MM.1S (cell line): ENCODE results near the gene CDX2.

Experiments
- DNase-seq: peaks from one replicate; pipeline ENCODE4 v3.0.0-alpha.2; 2015
- H2AFZ ChIP-seq: fragments of 300-600 bp; sonication (generic); 2 replicates; pipeline ENCODE4 v1.6.0; 2016; ENCODE audit warnings: antibody characterized with exemption, low read length
- H3F3A ChIP-seq: fragments of 300-600 bp; sonication (generic); 2 replicates; pipeline ENCODE4 v1.6.1; 2016; ENCODE audit warnings: mild to moderate bottlenecking, antibody characterized with exemption, low read length, moderate library complexity, mixed read lengths; ENCODE audit not compliant: insufficient read depth
- H3K27ac ChIP-seq: fragments of 300-600 bp; sonication (generic); 2 replicates; pipeline ENCODE4 v1.5.1; 2016; ENCODE audit warnings: mild to moderate bottlenecking, low read length
- H3K27me3 ChIP-seq: fragments of 300-600 bp; sonication (generic); replicated peaks from 2 replicates; pipeline ENCODE4 v1.6.0; 2016; ENCODE audit warnings: low read length; ENCODE audit not compliant: insufficient read depth
- H3K36me3 ChIP-seq: fragments of 300-600 bp; sonication (generic); replicated peaks from 2 replicates; pipeline ENCODE4 v1.6.1; 2016; ENCODE audit warnings: mild to moderate bottlenecking, low read length, mixed read lengths; ENCODE audit not compliant: insufficient read depth
- H3K4me1 ChIP-seq: fragments of 300-600 bp; sonication (generic); 2 replicates; pipeline ENCODE4 v1.6.1; 2016; ENCODE audit warnings: low read length, mixed read lengths
- H3K4me2 ChIP-seq: fragments of 300-600 bp; sonication (generic); 2 replicates; pipeline ENCODE4 v1.6.0; 2016; ENCODE audit warnings: low read depth, low read length
- H3K4me3 ChIP-seq: fragments of 300-600 bp; sonication (generic); 2 replicates; pipeline ENCODE4 v1.5.1; 2016; ENCODE audit warnings: low read length, mixed read lengths
- H3K79me2 ChIP-seq: fragments of 300-600 bp; sonication (generic); 2 replicates; pipeline ENCODE4 v1.6.1; 2016; ENCODE audit warnings: mixed run types, low read length, mixed read lengths
- H3K9ac ChIP-seq: fragments of 300-600 bp; sonication (generic); 2 replicates; pipeline ENCODE4 v1.6.1; 2016; ENCODE audit warnings: low read length, mixed read lengths
- H3K9me2 ChIP-seq: fragments of 300-600 bp; sonication (generic); replicated peaks from 2 replicates; pipeline ENCODE4 v1.6.1; 2016; ENCODE audit warnings: mild to moderate bottlenecking, low read length, mixed read lengths; ENCODE audit not compliant: insufficient read depth
- H3K9me3 ChIP-seq: fragments of 300-600 bp; sonication (generic); replicated peaks from 2 replicates; pipeline ENCODE4 v1.6.1; 2016; ENCODE audit warnings: mild to moderate bottlenecking, low read length, mixed read lengths; ENCODE audit not compliant: insufficient read depth
- H4K20me1 ChIP-seq: fragments of 300-600 bp; sonication (generic); 2 replicates; pipeline ENCODE4 v1.6.1; 2016; ENCODE audit warnings: mild to moderate bottlenecking, low read length, moderate library complexity, mixed read lengths; ENCODE audit not compliant: insufficient read depth
- EZH2 ChIP-seq: fragments of 300-600 bp; sonication (generic); optimal IDR thresholded peaks from 2 replicates; pipeline ENCODE3; 2017; ENCODE audit warnings: low read depth, mild to moderate bottlenecking, antibody characterized with exemption, low read length, mixed read lengths
- EZH2phosphoT487 ChIP-seq: fragments of 300-600 bp; sonication (generic); IDR thresholded peaks from 2 replicates; pipeline ENCODE4 v1.6.1; 2018; ENCODE audit warnings: antibody characterized with exemption, low read length
- TF ChIP-seq, protein P1 (sequence below): fragments of 300-600 bp; sonication (generic); IDR thresholded peaks from 2 replicates; pipeline ENCODE4 v1.5.1; 2016; ENCODE audit warnings: antibody characterized with exemption, low read length, mixed read lengths

Gene CDX2

GRCh38 chr13:27988520-27988919, 19.4 kb upstream of the CDX2 start, which contains the start of gene URAD:
TSS of gene URAD (minus strand) at chr13:27988693. CDS start at chr13:27988637, 56 bp downstream.
- no peak for DNase-seq
- no peaks in the 10 kb centered on the region for H3K9me3 ChIP-seq
- no peaks in the 10 kb centered on the region for H3K36me3 ChIP-seq
- no peaks in the 10 kb centered on the region for H3K27me3 ChIP-seq
- H3K4me3 ChIP-seq, result no peak within 1 kb of the TSS
- H2AFZ ChIP-seq, result no peak within 1 kb of the TSS
- no peaks in the 10 kb centered on the region for H3K9me2 ChIP-seq
- H3F3A ChIP-seq, result no peaks in the 10 kb centered on the region
- H3K4me1 ChIP-seq, result no peaks in the 10 kb centered on the region
- H4K20me1 ChIP-seq, result no peaks in the 10 kb centered on the region
- TF ChIP-seq EZH2phosphoT487, result no peak
- TF ChIP-seq, protein P1, sequence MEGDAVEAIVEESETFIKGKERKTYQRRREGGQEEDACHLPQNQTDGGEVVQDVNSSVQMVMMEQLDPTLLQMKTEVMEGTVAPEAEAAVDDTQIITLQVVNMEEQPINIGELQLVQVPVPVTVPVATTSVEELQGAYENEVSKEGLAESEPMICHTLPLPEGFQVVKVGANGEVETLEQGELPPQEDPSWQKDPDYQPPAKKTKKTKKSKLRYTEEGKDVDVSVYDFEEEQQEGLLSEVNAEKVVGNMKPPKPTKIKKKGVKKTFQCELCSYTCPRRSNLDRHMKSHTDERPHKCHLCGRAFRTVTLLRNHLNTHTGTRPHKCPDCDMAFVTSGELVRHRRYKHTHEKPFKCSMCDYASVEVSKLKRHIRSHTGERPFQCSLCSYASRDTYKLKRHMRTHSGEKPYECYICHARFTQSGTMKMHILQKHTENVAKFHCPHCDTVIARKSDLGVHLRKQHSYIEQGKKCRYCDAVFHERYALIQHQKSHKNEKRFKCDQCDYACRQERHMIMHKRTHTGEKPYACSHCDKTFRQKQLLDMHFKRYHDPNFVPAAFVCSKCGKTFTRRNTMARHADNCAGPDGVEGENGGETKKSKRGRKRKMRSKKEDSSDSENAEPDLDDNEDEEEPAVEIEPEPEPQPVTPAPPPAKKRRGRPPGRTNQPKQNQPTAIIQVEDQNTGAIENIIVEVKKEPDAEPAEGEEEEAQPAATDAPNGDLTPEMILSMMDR, result no peak
- H3K27ac ChIP-seq, result no peak within 1 kb of the TSS
- no peak within 1 kb of the TSS for H3K4me2 ChIP-seq
- no peak within 1 kb of the TSS for H3K9ac ChIP-seq
- no peaks in the 10 kb centered on the region for H3K79me2 ChIP-seq

- DNase-seq, result no peak
- H3K27me3 ChIP-seq, result no peaks in the 10 kb centered on the region
- no peaks in the 10 kb centered on the region for H3K9me2 ChIP-seq
- no peaks in the 10 kb centered on the region for H3K4me1 ChIP-seq
- H3K4me3 ChIP-seq, result no peak overlapping the region
- no peak overlapping the region for H3K27ac ChIP-seq
- no peaks in the 10 kb centered on the region for H3K36me3 ChIP-seq
- no peaks in the 10 kb centered on the region for H3K9me3 ChIP-seq
- TF ChIP-seq, protein P1, result no peak
- no peak for TF ChIP-seq EZH2phosphoT487
- TF ChIP-seq EZH2, result no peak
- no peak overlapping the region for H3K9ac ChIP-seq
- H3F3A ChIP-seq, result no peaks in the 10 kb centered on the region
- no peak overlapping the region for H2AFZ ChIP-seq
- H3K4me2 ChIP-seq, result no peak overlapping the region
- H4K20me1 ChIP-seq, result no peaks in the 10 kb centered on the region
- no peaks in the 10 kb centered on the region for H3K79me2 ChIP-seq
Measured at GRCh38 chr13:27985600-27985999, 16.5 kb upstream of the CDX2 start.

DNA sequence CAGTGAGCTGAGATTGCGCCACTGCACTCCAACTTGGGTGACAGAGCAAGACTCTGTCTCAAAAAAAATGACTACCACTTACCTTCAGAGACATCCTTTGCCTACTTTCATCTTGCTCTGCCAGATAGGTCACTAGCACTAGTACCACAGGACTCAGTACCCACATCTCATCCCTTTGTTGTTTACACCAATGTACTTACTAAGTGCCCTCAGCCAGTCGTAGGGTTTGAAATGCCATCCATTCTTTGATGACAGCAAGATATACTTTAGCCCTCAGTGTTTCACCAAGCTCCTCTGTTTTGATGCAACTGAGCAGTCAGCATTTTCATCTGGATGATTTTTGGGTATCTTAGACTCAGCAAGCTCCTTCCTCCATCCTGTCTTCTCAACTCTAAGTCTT, 13.2 kb upstream of the CDX2 start:
- TF ChIP-seq, protein P1, result no peak
- TF ChIP-seq EZH2 (no peak), EZH2phosphoT487 (no peak)
- Histone ChIP-seq H3K4me1 (no peaks in the 10 kb centered on the region), H4K20me1 (no peaks in the 10 kb centered on the region), H3K27ac (no peak overlapping the region), H3K4me3 (no peak overlapping the region), H3K4me2 (no peak overlapping the region), H3K79me2 (no peaks in the 10 kb centered on the region), H3K36me3 (no peaks in the 10 kb centered on the region), H3K9me3 (no peaks in the 10 kb centered on the region), H2AFZ (no peak overlapping the region), H3K9me2 (no peaks in the 10 kb centered on the region), H3F3A (no peaks in the 10 kb centered on the region), H3K27me3 (no peaks in the 10 kb centered on the region), H3K9ac (no peak overlapping the region)
- no peak for DNase-seq
